ENCODE data around the gene WWC2.

WWC2 gene

DNA sequence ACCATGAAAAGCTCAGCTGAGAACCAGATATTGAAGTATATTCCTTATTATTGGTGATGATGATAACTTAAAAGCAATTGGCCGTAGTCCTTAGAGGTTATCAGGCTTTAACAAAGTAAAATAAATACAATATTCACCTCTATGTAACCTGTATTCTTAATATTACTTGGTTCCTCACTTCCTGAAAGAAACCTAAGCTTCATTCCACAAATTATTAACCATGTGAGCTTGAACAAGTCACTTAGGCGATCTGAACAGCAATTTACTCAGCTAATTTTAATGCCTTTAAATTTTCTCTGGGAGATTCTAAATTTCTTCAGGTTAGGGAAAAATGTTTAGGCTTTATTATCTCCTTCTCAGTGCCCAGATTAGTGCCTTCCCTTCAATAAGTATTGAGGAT lies 151.8 kb downstream of the WWC2 start:
- TF ChIP-seq, protein P1, sequence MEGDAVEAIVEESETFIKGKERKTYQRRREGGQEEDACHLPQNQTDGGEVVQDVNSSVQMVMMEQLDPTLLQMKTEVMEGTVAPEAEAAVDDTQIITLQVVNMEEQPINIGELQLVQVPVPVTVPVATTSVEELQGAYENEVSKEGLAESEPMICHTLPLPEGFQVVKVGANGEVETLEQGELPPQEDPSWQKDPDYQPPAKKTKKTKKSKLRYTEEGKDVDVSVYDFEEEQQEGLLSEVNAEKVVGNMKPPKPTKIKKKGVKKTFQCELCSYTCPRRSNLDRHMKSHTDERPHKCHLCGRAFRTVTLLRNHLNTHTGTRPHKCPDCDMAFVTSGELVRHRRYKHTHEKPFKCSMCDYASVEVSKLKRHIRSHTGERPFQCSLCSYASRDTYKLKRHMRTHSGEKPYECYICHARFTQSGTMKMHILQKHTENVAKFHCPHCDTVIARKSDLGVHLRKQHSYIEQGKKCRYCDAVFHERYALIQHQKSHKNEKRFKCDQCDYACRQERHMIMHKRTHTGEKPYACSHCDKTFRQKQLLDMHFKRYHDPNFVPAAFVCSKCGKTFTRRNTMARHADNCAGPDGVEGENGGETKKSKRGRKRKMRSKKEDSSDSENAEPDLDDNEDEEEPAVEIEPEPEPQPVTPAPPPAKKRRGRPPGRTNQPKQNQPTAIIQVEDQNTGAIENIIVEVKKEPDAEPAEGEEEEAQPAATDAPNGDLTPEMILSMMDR (IDR thresholded peaks at IDR 0.05) = no peak

GRCh38 chr4:183252959-183253358 lies 153.9 kb downstream of the WWC2 start:
- TF ChIP-seq, protein P1 (IDR thresholded peaks at IDR 0.05) = no peak

GRCh38 chr4:183253451-183253850 lies 154.4 kb downstream of the WWC2 start:
- TF ChIP-seq, protein P1 (IDR thresholded peaks at IDR 0.05) = no peak

DNA sequence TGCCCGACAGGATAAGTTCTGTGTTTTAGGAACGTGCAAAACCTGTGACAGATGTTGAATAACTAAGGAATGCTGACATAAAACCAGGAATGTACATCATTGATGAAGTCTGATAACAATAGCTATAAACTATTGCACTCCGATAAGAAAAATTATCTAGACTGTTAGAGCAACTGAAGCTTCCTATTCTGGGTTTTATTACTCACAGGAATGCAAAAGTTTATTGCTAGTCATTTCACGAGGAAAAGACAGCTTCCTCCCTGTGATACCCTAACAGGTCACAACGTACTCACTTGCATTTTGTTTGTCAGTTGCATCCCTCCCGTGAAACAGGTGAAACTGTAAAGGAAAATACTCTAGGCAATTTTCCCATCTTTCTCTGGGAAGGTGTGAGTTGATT lies 155.1 kb downstream of the WWC2 start:
- TF ChIP-seq, protein P1 (IDR thresholded peaks at IDR 0.05) = no peak

DNA sequence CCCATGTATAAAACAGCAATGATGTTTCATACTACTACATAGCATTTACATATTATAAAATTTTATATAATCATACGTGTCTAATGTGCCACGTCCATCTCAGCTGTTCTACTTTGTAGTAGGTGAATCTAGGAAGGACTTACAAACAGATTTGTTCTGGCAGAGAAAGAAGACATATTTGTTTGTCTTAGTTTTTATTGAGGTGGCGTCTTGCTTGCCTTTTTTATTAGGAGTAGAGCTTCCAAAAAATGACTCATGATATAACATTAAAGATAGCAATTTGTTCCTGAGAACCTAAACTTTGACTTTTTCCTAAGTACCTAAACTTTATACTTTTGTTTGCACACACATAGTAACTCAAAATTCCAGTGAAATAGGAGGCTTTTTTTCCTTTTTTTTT lies 156.4 kb downstream of the WWC2 start:
- TF ChIP-seq, protein P1 (IDR thresholded peaks at IDR 0.05) = no peak

GRCh38 chr4:183256343-183256742 lies 157.3 kb downstream of the WWC2 start:
- TF ChIP-seq, protein P1 (IDR thresholded peaks at IDR 0.05) = no peak

DNA sequence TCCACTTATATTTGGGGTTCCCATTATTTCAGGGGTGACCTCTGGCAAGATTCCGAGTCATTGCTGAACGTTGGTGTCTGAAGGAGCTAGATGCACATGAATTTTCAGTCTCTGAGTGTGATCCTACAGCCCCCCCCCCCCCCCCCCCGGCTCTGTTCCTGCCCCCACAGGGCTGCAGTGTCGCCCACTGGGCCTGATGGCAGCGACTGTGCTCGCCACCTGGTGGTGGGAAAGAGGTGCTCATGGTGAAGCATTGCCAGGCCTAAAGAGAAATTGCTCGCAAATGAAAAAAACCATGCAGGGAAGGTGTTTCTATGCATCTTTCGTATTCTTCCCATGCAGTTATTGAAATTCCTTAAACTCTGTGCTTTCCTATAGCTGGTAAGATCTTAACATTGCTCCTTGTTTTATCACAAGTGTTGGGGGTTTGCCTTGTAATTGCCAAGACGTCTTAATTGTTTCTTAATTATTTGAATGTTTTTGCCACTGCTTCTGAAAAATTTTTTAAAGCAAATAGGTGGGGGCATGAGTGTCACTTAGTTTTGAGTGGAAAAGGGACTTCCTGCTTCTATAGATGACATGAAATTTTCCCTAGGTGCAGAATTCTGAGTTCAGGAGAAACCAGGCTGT lies 157.8 kb downstream of the WWC2 start:
- TF ChIP-seq, protein P1 (IDR thresholded peaks at IDR 0.05) = peak; percentile 74

- TF ChIP-seq, protein P1 (IDR thresholded peaks at IDR 0.05) = no peak
Measured at GRCh38 chr4:183257808-183258207, 158.8 kb downstream of the WWC2 start.

Data from LNCAP (cell line).